K562 (cell line): ENCODE measurements around the gene C1orf87. TPM values are rescaled to one million over a fixed set of nuclear protein-coding genes. Genes with fewer than 3 reads are reported as not detected.
A peak's percentile ranks its signal among the peaks of the same experiment; 100 is the strongest.

Source experiments
- ARID1B ChIP-seq: fragments of 450-650 bp; IDR thresholded peaks from 2 replicates; pipeline ENCODE4 v1.6.1; 2016; ENCODE audit warnings: antibody characterized with exemption, mild to moderate bottlenecking, inconsistent platforms
- DMBX1 ChIP-seq: fragments of 250-450 bp; sonication (Bioruptor Pico); IDR thresholded peaks from 2 replicates; pipeline ENCODE4 v1.8.0; 2022; ENCODE audit warnings: inconsistent platforms, mild to moderate bottlenecking, moderate library complexity, borderline replicate concordance
- EP300 ChIP-seq: IDR thresholded peaks from 2 replicates; pipeline ENCODE4 v1.6.1; 2012; ENCODE audit warnings: low read length, improper control_type of control experiment
- HCFC1 ChIP-seq: IDR thresholded peaks from 2 replicates; pipeline ENCODE4 v1.6.1; 2012; ENCODE audit warnings: low read depth, low read length, improper control_type of control experiment
- MAFK ChIP-seq: IDR thresholded peaks from 2 replicates; pipeline ENCODE4 v1.6.1; 2011; ENCODE audit warnings: low read length, improper control_type of control experiment
- MEF2A ChIP-seq: IDR thresholded peaks from 2 replicates; pipeline ENCODE4 v1.6.1; 2011; ENCODE audit warnings: low read depth, mild to moderate bottlenecking, low read length, moderate library complexity; ENCODE audit not compliant: control insufficient read depth
- MNT ChIP-seq, 2 experiments: fragments of 450-650 bp; conservative IDR thresholded peaks; 2 replicates each; pipeline ENCODE4 v1.6.1; 2017; ENCODE audit warnings: mild to moderate bottlenecking in 2 of 2, moderate library complexity in 2 of 2
- NCOA6 ChIP-seq: fragments of 450-650 bp; IDR thresholded peaks from 2 replicates; pipeline ENCODE4 v1.6.1; 2017; ENCODE audit warnings: mild to moderate bottlenecking
- NCOR1 ChIP-seq: fragments of 450-650 bp; IDR thresholded peaks from 2 replicates; pipeline ENCODE4 v1.6.1; 2016; ENCODE audit warnings: mild to moderate bottlenecking, moderate library complexity
- PHB2 ChIP-seq: fragments of 450-650 bp; IDR thresholded peaks from 2 replicates; pipeline ENCODE4 v1.6.1; 2017; ENCODE audit warnings: low read depth
- POLR2AphosphoS5 ChIP-seq: IDR thresholded peaks from 2 replicates; pipeline ENCODE4 v1.6.1; 2011; ENCODE audit warnings: mild to moderate bottlenecking, low read depth, low read length, moderate library complexity; ENCODE audit not compliant: control insufficient read depth, insufficient read depth
- RBBP5 ChIP-seq: fragments of 200-600 bp; sonication (generic); IDR thresholded peaks from 2 replicates; pipeline ENCODE4 v1.6.1; 2012; ENCODE audit warnings: borderline replicate concordance, mild to moderate bottlenecking, low read length, control low read depth, inconsistent platforms; ENCODE audit not compliant: insufficient read depth, poor library complexity, severe bottlenecking
- SMARCA4 ChIP-seq: fragments of 450-650 bp; IDR thresholded peaks from 2 replicates; pipeline ENCODE4 v1.6.1; 2016
- TBP ChIP-seq: optimal IDR thresholded peaks from 2 replicates; pipeline ENCODE3; 2011; ENCODE audit warnings: low read depth, low read length, improper control_type of control experiment
- TCF3 ChIP-seq: sonication (generic); formaldehyde crosslinking; IDR thresholded peaks from 2 replicates; pipeline ENCODE4 v1.4.0; 2020; ENCODE audit warnings: mild to moderate bottlenecking, missing genetic modification reagents
- TEAD4 ChIP-seq, 2 experiments: sonication (generic) in 1 of 2; formaldehyde crosslinking in 1 of 2; IDR thresholded peaks; 2 replicates each; pipeline versions ENCODE4 v1.6.1 to v1.8.0; 2012 to 2022; ENCODE audit warnings: borderline replicate concordance in 1 of 2, inconsistent platforms in 1 of 2, low read length in 1 of 2, mild to moderate bottlenecking in 1 of 2, missing genetic modification reagents in 1 of 2
- VEZF1 ChIP-seq: fragments of 200-800 bp; sonication (Bioruptor generic); IDR thresholded peaks from 2 replicates; pipeline ENCODE4 v1.6.1; 2017; ENCODE audit warnings: missing genetic modification characterization, missing compliant biosample characterization
- ZBTB11 ChIP-seq, 3 experiments: fragments of 200-800 bp in 1 of 3; fragments of 250-450 bp in 1 of 3; fragments of 450-650 bp in 1 of 3; sonication (Bioruptor Pico) in 1 of 3; sonication (Bioruptor generic) in 1 of 3; formaldehyde crosslinking in 1 of 3; IDR thresholded peaks; 2 replicates each; pipeline versions ENCODE4 v1.6.1 to v1.8.0; 2016 to 2022; ENCODE audit warnings: mild to moderate bottlenecking in 2 of 3, missing genetic modification characterization in 2 of 3, missing compliant biosample characterization in 1 of 3, moderate library complexity in 1 of 3
- ZNF639 ChIP-seq, 2 experiments: fragments of 200-800 bp in 1 of 2; sonication (Bioruptor generic) in 1 of 2; sonication (generic) in 1 of 2; formaldehyde crosslinking in 1 of 2; IDR thresholded peaks in 1 of 2; conservative IDR thresholded peaks in 1 of 2; 2 replicates each; pipeline versions ENCODE4 v1.5.0 to v1.6.1; 2016 to 2020; ENCODE audit warnings: missing compliant biosample characterization in 1 of 2, missing genetic modification characterization in 1 of 2, missing genetic modification reagents in 1 of 2
- polyA plus RNA-seq, 8 experiments: library from polyadenylated mRNA; depleted of rRNA in 4 of 8; stranded (reverse) in 5 of 8; unstranded in 3 of 8; fragments of >200 nt; fragmentation: Nextera tagmentation in 2 of 8; fragmentation: Illumina TruSeq in 1 of 8; extraction: Ambion mirVana in 2 of 8; extraction: Trizol in 1 of 8; gene quantifications; 2 replicates each; pipeline versions ENCODE4 v1.2.1 to v1.2.3, GENCODE V29; 2011 to 2014; ENCODE audit warnings: inconsistent platforms in 1 of 8, missing spikeins in 1 of 8
- total RNA-seq, 7 experiments: library from RNA; depleted of rRNA in 6 of 7; stranded (reverse); fragments of >200 nt in 6 of 7; fragmentation: Illumina TruSeq in 2 of 7; extraction: Trizol in 2 of 7; gene quantifications; 2 replicates each; pipeline versions ENCODE4 v1.2.1 to v1.2.3, GENCODE V29; 2011 to 2021; ENCODE audit warnings: low replicate concordance in 1 of 7

C1orf87 gene
- total and polyA plus RNA-seq, 9 of the 15 experiments (the other 6 are each of a cell fraction or from before 2014, with no cell fraction given), result not detected

- 0 out of 6 replicates have a peak, but pooled peaks of 1 of the 3 experiments have one; percentile 34 for TF ChIP-seq ZBTB11 (CRISPR knock-in tag; IDR thresholded peaks at IDR 0.05)
- peak; percentile 61; the same call in 1 of the 2 replicates for TF ChIP-seq DMBX1
- TF ChIP-seq TEAD4 (IDR thresholded peaks at IDR 0.05; ENCODE audit: low read length), result peak; percentile 94
- TF ChIP-seq TEAD4 (CRISPR knock-in tag; IDR thresholded peaks at IDR 0.05; ENCODE audit: borderline replicate concordance), result no peak
- TF ChIP-seq NCOR1, result peak; percentile 89
- TF ChIP-seq RBBP5, result no peak
- peak; percentile 95 for TF ChIP-seq POLR2AphosphoS5
- peak; percentile 33 for TF ChIP-seq VEZF1 (CRISPR knock-in tag)
- peak in 1 of 2 experiments; percentile 42; a peak in 3 of 4 replicates for TF ChIP-seq MNT (conservative IDR thresholded peaks at IDR 0.05)
- TF ChIP-seq MEF2A, result 0 out of 2 replicates have a peak, but pooled peaks have one; percentile 23
- TF ChIP-seq TBP, result peak; percentile 51
- no peak for TF ChIP-seq NCOA6
- TF ChIP-seq MAFK, result no peak
- TF ChIP-seq TCF3 (CRISPR knock-in tag), result peak; percentile 92
- no peak for TF ChIP-seq PHB2
- peak; percentile 70; the same call in 1 of the 2 replicates for TF ChIP-seq SMARCA4
- peak; percentile 38; the same call in 1 of the 2 replicates for TF ChIP-seq EP300
- TF ChIP-seq ARID1B, result peak; percentile 91
- peak in 1 of 2 experiments; percentile 36; a peak in 1 of 4 replicates for TF ChIP-seq ZNF639 (CRISPR knock-in tag; conservative IDR thresholded peaks at IDR 0.05 in 1 of 2, IDR thresholded peaks at IDR 0.05 in 1 of 2)
- TF ChIP-seq HCFC1, result no peak
Observed at GRCh38 chr1:59967141-59967697, 106.4 kb downstream of the C1orf87 start (continued).
